Activated B cell treated with CpG ODN at 0.5 μM for 24 hours (primary cell): Measurements from ENCODE around the gene HCK. TPM values are rescaled to one million over a fixed set of nuclear protein-coding genes. Genes with fewer than 3 reads are reported as not detected.
"Not testable (repeated sequence)": the region's sequence is repeated elsewhere in the genome, so short reads cannot be mapped to it uniquely, and the experiment has no call there.

Source experiments
- ATAC-seq: fragments of 200-7000 bp; cut with Tn5 transposase; one replicate; pipeline ENCODE4 v1.10.0; 2021; ENCODE audit warnings: low read depth, mild to moderate bottlenecking, moderate library complexity
- CTCF ChIA-PET: fragments of 350-600 bp; sonication (Branson Sonifier 250); formaldehyde crosslinking; loops from one replicate; lab custom pipeline; 2021; ENCODE audit warnings: antibody characterized with exemption; lab: Charles Lee
- POLR2A ChIA-PET: fragments of 350-600 bp; sonication (Branson Sonifier 250); formaldehyde crosslinking; loops from one replicate; lab custom pipeline; 2021; ENCODE audit warnings: antibody characterized with exemption; lab: Charles Lee
- DNase-seq: peaks from one replicate; pipeline ENCODE4 v3.0.0; 2022
- H3K27ac Mint-ChIP-seq: one replicate; pipeline ENCODE4 v1.8.0; 2020; ENCODE audit warnings: mixed read lengths
- H3K27me3 Mint-ChIP-seq: one replicate; pipeline ENCODE4 v1.8.0; 2021; ENCODE audit warnings: mixed read lengths
- H3K36me3 Mint-ChIP-seq: one replicate; pipeline ENCODE4 v1.8.0; 2021; ENCODE audit warnings: low read depth, mixed read lengths
- H3K4me1 Mint-ChIP-seq: one replicate; pipeline ENCODE4 v1.8.0; 2021; ENCODE audit warnings: mixed read lengths
- H3K4me3 Mint-ChIP-seq: one replicate; pipeline ENCODE4 v1.8.0; 2020; ENCODE audit warnings: mild to moderate bottlenecking, mixed read lengths
- H3K9me3 Mint-ChIP-seq: one replicate; pipeline ENCODE4 v1.8.0; 2020; ENCODE audit warnings: mixed read lengths
- CTCF ChIP-seq: fragments of 200-600 bp; IDR thresholded peaks from one replicate; pipeline ENCODE4 v1.8.0; 2022; ENCODE audit warnings: antibody characterized with exemption, mild to moderate bottlenecking
- intact Hi-C: fragments of 100-400 bp; cut with micrococcal nuclease; formaldehyde crosslinking; loops from one replicate; pipeline ENCODE4 v1.15.1; 2024
- total RNA-seq: library from RNA; stranded (reverse); gene quantifications from 2 replicates; pipeline ENCODE4 v1.2.3, GENCODE V29; 2022

HCK gene
- total RNA-seq, 1 donor from 2014 or later: 183 TPM

- ChIA-PET POLR2A (no interaction called here), CTCF (interaction anchor here (1.2 to 4.5 kb wide), 5 partner anchors 54 to 176 kb away, joined by 3 to 67 read pairs (median 20); partner anchors contain the start of gene PDRG1)
- no peaks in the 10 kb centered on the region for H3K9me3 Mint-ChIP-seq
- H3K27me3 Mint-ChIP-seq: peaks cover 4% of the 10 kb centered on the region
- TF ChIP-seq CTCF: no peak
- ATAC-seq: no peak
- no peaks in the 10 kb centered on the region for H3K36me3 Mint-ChIP-seq
- no peak for DNase-seq
- intact Hi-C loops: no loop called here
- H3K4me3 Mint-ChIP-seq: no peak overlapping the region
- H3K27ac Mint-ChIP-seq: no peak overlapping the region
- peaks cover 13% of the 10 kb centered on the region for H3K4me1 Mint-ChIP-seq
Observed at GRCh38 chr20:32028647-32029372, 23.2 kb upstream of the HCK start.

GRCh38 chr20:32029561-32029960, 22.5 kb upstream of the HCK start:
- Mint-ChIP-seq H3K4me3 (no peak overlapping the region), H3K4me1 (peaks cover 19% of the 10 kb centered on the region), H3K9me3 (no peaks in the 10 kb centered on the region), H3K27me3 (peaks cover 3% of the 10 kb centered on the region), H3K27ac (no peak overlapping the region), H3K36me3 (no peaks in the 10 kb centered on the region)
- ChIA-PET CTCF (interaction anchor here (1.2 to 4.5 kb wide), 10 partner anchors 8 to 206 kb away, joined by 3 to 67 read pairs (median 10); partner anchors contain the start of genes HCK and PDRG1), POLR2A (interaction anchor here (0.6 kb wide), 1 partner anchor 24 kb away, joined by 4 read pairs; no protein-coding TSS in a partner anchor)
- DNase-seq (no peak), ATAC-seq (no peak)
- intact Hi-C loops: no loop called here
- TF ChIP-seq CTCF: no peak

- intact Hi-C loops: loop anchor here (1.0 to 5.0 kb wide), 8 partner anchors 9 to 621 kb away; partner anchors contain the start of genes PDRG1 and XKR7
- Mint-ChIP-seq H3K4me3 (peak overlapping the region; percentile 71), H3K27ac (no peak overlapping the region), H3K9me3 (no peaks in the 10 kb centered on the region), H3K36me3 (no peaks in the 10 kb centered on the region), H3K27me3 (peaks cover 3% of the 10 kb centered on the region), H3K4me1 (peaks cover 33% of the 10 kb centered on the region)
- peak; percentile 100 for TF ChIP-seq CTCF
- ChIA-PET POLR2A (interaction anchor here (1.1 to 2.8 kb wide), 5 partner anchors 9 to 79 kb away, joined by 4 to 17 read pairs (median 10); partner anchors contain the start of genes HCK and TM9SF4), CTCF (interaction anchor here (0.7 to 4.5 kb wide), 25 partner anchors 9 to 284 kb away, joined by 3 to 67 read pairs (median 4); partner anchors contain the start of genes HCK and PDRG1)
- ATAC-seq (peak; percentile 56), DNase-seq (peak; percentile 67)
Observed at GRCh38 chr20:32031007-32031958, 20.8 kb upstream of the HCK start.

GRCh38 chr20:32033316-32033715, 18.7 kb upstream of the HCK start:
- H3K27ac Mint-ChIP-seq: peak overlapping the region; percentile 30
- H3K9me3 Mint-ChIP-seq: peaks cover 3% of the 10 kb centered on the region
- ChIA-PET POLR2A (interaction anchor here (1.0 to 11.3 kb wide), 5 partner anchors 10 to 77 kb away, joined by 3 to 453 read pairs (median 4); partner anchors contain the start of genes HCK and TM9SF4), CTCF (interaction anchor here (0.7 kb wide), 1 partner anchor 58 kb away, joined by 4 read pairs; no protein-coding TSS in a partner anchor)
- H3K36me3 Mint-ChIP-seq: no peaks in the 10 kb centered on the region
- TF ChIP-seq CTCF: no peak
- no peak for ATAC-seq
- DNase-seq: no peak
- peaks cover 54% of the 10 kb centered on the region for H3K4me1 Mint-ChIP-seq
- H3K27me3 Mint-ChIP-seq: peaks cover 2% of the 10 kb centered on the region
- no peak overlapping the region for H3K4me3 Mint-ChIP-seq
- intact Hi-C loops: loop anchor here (5.0 kb wide), 2 partner anchors 66 to 619 kb away; partner anchors contain the start of gene XKR7

- H3K27me3 Mint-ChIP-seq, DNase-seq, H3K9me3 Mint-ChIP-seq, H3K27ac Mint-ChIP-seq, H3K4me3 Mint-ChIP-seq, ATAC-seq, H3K36me3 Mint-ChIP-seq: not testable (repeated sequence)
- POLR2A ChIA-PET: interaction anchor here (1.0 to 11.3 kb wide), 6 partner anchors 10 to 165 kb away, joined by 3 to 453 read pairs (median 12); partner anchors contain the start of gene HCK
- intact Hi-C loops: loop anchor here (5.0 kb wide), 2 partner anchors 66 to 619 kb away; partner anchors contain the start of gene XKR7
- CTCF ChIA-PET: interaction anchor here (0.7 to 4.3 kb wide), 10 partner anchors 8 to 181 kb away, joined by 3 to 96 read pairs (median 6); partner anchors contain the start of genes HCK and PDRG1
- peaks cover 57% of the 10 kb centered on the region for H3K4me1 Mint-ChIP-seq
Observed at GRCh38 chr20:32033721-32034120, 18.3 kb upstream of the HCK start.
